ENCODE results near the gene P4HA3.

- TF ChIP-seq ZNF277 (CRISPR knock-in tag; IDR thresholded peaks at IDR 0.05; ENCODE audit: borderline replicate concordance) (no peak), GABPA (tag; conservative IDR thresholded peaks at IDR 0.05; ENCODE audit: low read depth) (no peak), SAP30 (IDR thresholded peaks at IDR 0.05; ENCODE audit: borderline replicate concordance, insufficient read depth, low read depth, low read length, poor library complexity, severe bottlenecking) (no peak), RREB1 (CRISPR knock-in tag; IDR thresholded peaks at IDR 0.05) (no peak)
Observed at GRCh38 chr11:74272276-74272675, 39.2 kb downstream of the P4HA3 start.
